NOMO-1 treated with DMSO at 0.1 percent for 48 hours (cell line): Measurements from ENCODE around the gene APBA1.
"Not testable (repeated sequence)": the region's sequence is repeated elsewhere in the genome, so short reads cannot be mapped to it uniquely, and the experiment has no call there.

Experiments
- DNase-seq: peaks from one replicate; lab custom pipeline; 2025; ENCODE audit not compliant: unreplicated experiment; lab: John Stamatoyannopoulos, UW

Gene APBA1

DNA sequence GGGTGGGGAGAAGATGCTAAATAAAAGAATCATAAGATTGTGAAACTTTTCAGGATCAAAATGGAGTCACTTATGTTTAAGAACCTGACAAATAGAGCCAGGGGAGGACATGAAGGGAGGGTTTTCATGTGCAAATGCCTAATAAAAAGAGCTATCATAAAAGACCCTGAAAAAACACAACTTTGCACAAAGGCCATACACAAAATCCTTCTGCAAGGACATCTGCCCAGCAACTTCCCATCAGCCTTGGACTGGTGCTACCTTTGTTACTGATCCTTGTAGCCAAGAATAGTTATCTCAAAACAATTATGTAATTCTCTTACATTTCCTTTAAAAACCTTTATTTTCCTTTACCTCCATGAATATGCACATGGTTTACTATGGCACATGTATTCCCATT is 63.0 kb downstream of the APBA1 start:
- DNase-seq: no peak

DNA sequence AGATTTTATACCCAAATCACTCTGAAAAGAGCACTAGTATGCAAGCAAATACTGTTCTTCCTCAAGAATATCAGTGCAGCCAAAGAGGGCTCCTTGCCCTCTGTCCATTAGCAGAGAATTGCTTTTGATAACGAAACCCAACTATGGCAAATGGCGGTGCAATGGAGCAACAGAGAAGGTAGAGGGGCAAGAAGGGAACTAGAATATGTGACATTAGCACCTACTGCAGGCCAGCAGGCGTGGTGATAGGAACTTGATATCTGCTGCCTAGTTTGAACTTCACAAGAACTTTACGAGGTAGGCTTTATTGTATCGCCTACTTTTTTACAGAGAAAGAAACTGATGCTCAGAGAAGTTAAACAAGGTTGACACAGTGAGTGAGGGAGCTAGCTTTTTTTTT is 66.1 kb downstream of the APBA1 start:
- DNase-seq: no peak

DNA sequence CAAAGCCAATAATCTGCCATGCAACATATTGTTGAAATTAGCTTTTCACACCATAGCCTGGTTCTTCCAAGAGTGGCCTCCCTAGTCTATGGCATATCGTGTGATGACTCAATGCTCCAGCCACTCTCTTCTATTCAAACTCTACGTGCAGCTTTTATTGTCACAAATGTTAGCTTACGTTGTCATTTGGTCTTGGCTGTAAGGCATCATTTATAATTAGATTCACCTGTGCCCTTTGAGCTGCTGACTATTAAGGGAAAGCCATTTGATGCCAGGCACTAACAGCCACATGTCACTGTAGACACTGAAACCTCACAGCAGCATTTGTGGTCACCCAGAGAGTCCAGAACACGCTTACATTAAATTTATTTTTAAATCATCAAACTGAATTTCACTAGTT is 66.8 kb downstream of the APBA1 start:
- DNase-seq: no peak

DNA sequence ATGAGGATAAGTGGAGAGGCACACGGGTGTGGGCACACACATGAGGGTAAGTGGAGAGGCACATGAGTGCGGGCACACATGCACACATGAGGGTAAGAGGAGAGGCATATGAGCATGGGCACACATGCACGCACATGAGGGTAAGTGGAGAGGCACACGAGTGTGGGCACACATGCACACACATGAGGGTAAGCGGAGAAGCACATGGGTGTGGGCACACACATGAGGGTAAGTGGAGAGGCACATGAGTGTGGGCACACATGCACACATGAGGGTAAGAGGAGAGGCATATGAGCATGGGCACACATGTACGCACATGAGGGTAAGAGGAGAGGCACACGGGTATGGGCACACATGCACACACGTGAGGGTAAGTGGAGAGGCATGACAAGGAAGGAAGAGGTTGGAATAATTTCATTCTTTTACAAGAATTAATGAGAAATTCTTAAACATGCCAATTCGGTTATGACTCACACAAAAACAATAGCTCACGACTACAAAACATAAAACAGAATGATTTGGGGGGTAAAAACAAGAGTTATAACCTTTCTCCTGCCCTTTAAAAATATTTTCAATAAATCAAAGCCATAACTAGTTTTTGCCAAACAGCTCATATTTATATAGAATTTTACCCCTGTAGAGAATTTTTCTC is 67.5 kb downstream of the APBA1 start:
- no peak for DNase-seq

DNA sequence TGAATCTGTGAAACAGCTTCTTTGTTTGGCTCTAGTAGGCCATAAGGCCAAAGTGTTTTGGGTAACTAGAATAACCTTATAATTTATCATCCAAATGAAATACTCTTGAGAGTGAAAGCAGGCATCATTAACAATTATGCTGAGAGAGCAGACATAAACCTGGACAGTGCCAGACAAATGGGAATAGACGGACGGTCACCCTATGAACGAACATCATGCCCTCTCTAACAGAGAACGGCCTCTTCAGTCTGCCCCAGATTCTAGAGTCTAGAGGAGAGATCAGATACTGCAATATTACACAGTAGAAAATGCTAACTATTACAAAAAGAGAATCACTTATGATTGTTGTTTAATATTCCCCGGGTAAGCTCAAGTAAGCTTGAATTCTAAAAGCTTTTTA is 68.5 kb downstream of the APBA1 start:
- no peak for DNase-seq

DNA sequence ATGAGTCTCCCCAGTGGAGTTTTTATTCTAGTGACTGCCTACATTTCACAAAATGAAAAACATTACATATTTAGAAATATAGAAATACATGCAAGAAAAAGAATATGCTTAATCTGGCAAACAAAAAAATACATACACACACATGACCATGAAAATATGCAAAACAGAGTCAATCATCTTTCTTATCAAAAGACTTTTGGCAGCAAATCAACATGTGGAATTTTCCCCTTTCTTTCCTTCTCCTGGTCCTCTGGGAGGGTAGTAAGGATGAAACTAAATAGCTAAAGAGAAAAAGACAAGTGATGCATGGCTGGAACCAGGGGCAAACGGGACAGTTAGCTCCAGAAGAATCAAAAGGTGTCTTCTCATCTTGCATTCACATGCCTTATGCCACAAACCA is 69.4 kb downstream of the APBA1 start:
- DNase-seq: no peak

DNA sequence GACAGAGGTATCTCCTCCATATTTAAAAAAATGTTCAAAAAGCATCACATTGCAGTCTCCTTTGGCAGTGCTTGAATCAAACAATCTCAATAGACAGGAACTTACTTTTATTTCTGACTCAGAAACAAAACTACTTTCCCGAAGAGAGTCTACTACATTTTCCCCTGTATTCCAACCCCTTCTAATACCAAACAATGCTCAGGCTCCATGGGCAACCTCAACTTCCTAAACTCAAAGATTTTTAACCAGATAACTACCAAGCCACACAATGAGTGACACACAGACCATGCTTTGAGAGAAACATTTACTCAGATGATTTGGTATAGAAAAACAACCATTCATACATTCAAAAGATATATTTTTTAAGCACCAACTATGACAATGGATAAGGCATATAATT is 70.5 kb downstream of the APBA1 start:
- no peak for DNase-seq

DNA sequence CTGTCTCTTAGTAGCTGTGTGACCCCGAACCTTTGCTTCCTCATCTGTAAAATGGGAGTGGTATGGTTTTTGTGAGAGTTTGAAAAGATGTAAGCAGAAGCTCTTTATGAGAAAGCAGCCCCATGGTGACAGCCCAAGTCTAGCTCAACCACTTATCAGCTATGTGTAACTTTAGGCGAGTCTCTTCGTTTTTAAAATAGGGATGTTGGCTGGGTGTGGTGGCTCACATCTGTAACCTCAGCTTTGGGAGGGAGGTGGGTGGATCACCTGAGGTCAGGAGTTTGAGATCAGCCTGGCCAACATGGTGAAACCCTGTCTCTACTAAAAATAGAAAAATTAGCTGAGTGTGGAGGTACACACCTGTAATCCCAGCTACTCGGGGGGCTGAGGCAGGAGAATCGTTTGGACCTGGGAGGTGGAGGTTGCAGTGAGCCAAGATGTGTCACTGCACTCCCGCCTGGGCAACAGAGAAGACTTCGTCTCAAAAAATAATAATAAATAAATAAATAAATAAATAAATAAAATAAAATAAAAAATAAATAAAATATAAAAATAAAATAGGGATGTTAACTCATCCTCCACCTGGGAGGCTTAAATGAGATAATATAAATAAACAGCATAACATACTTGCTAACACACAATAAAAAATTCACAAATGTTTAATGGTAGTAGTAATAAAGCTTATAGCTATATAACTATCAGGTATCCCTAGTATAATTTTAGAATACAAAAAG is 71.7 kb downstream of the APBA1 start:
- no peak for DNase-seq

DNA sequence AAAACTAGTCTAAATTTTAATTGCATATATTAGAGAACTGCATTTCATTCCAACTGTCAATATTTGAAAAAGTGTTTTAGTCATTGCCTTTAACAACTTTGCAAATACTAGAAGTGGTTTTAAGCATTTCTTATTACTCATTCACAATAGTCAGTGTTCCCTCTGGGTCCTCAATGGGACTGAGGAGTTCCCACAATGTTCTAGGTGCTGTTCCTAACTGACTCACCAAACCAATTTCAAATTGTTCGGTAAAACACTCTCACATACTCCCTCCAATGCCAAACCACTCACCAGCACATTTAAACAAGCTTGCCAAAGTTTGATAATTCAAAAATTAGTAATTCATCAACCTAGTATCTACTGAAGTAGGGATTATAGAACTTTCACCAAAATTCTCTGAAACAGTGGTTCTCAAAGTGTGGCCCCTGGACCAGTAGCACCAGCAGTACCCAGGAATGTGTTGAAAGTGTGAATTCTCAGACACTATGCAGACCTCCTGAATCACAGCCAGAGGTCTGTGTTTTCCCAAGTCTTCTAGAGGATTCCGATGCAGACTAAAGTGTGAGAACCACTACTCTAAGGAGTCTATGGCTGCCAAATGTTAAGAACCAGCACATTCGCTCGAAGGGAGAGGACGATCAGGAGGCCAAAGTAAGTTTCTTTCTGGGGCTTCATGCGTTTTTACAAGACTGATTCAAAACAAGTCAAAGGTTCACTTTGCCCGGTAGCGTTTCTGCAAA is 72.8 kb downstream of the APBA1 start:
- no peak for DNase-seq

DNA sequence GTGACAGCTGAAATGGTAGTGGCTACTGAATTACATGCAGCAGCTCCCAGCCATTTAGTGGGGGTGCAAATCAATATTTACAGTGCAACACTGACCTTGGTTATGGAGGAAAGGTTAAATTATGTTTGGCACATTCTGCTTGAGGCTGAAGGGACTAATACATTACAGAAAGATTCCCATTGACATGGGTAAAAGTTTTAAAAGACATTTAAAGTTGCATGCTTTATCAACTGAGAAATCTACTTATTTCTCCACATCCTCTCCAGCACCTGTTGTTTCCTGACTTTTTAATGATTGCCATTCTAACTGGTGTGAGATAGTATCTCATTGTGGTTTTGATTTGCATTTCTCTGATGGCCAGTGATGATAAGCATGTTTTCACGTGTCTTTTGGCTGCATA is 75.3 kb downstream of the APBA1 start:
- DNase-seq: not testable (repeated sequence)

DNA sequence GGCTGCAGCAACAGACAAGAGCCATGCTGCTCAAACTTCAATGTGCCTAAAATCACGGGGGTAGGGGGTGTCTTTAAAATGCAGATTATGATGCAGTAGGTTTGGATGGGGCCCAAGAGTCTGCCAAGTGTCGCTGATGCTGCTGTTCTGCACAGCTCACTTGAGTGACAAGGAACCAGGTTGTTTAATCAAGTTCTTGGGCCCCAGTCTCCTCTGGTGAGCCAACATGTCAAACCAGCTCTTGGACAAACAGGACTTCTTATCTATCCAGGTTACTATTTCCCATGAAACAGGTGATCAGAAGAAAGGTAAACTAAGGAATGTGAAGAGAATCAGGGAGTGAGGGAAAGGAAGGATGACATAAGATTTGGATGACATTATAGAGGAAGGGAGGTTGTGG is 78.0 kb downstream of the APBA1 start:
- no peak for DNase-seq

DNA sequence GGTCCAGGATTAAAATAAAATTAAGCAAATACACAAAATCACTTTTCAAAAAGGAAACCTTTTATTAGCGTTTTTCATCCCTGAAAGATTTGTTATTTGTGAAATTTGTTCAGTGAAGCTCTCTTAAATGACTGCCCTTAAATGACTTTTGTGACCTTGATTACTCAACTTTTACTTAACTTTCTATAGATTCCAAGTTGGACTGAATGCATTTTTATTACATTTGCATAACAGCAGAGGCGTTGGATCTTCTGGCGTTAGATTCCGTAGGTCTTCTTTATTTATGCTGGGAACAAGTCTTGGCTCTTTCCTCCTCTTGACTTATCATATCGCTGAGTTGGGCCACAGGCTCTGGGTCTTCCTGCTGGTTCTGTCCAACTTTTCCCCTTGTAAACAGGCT is 78.4 kb downstream of the APBA1 start:
- DNase-seq: no peak

DNA sequence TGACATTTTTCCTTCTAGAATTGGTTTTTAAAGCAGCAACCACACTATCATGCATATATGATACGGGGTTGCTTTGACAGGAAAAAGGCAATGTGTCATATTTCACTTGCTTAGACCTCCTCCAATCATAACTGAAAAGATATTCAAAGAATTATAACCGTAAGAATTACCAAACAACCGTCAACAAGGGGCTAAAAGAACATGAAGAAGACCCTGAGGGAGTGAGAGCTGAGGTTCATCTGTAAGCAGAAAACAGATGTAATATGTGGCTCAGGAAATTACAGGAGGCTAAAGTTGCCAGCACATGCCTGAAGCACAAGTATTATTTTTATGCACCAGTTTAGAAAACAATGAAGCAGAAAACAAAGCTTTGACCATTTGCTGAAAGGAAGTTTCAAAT is 78.9 kb downstream of the APBA1 start:
- no peak for DNase-seq

DNA sequence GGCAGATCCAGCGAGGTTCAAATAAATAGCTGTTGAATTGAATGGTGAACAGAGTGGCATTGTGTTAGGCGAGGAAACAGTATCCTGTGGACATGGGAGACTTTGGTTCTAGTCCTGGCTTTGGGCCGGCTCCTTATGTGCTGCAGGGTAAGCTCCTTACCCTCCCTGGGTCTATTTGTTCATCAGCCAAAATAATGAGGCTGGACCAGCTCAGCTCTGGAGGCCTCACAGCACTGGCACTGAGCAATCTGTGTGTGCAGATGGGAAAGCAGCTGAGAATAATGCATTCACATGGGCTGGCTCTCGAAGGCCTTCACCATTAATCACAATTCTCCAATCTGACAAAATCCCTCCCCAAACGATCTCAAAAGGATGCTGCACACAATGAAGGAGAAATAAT is 81.9 kb downstream of the APBA1 start:
- DNase-seq: no peak

DNA sequence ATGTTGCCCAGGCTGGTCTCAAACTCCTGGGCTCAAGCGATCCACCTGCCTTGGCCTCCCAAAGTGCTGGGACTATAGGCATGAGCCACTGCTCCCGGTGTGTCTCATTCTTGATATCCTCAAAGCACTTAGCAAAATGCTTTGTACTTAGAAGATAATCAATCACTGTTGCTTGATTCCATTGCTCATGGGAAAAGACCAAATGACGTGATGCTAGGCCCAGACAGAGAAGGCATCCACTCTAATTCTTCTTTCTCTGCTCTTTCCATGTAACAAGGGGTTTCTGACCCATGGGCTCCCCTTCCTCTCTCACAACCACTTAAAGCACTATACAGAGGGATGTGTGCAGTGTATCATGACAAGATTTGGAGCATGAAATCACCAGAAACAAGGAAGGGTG is 83.0 kb downstream of the APBA1 start:
- no peak for DNase-seq

DNA sequence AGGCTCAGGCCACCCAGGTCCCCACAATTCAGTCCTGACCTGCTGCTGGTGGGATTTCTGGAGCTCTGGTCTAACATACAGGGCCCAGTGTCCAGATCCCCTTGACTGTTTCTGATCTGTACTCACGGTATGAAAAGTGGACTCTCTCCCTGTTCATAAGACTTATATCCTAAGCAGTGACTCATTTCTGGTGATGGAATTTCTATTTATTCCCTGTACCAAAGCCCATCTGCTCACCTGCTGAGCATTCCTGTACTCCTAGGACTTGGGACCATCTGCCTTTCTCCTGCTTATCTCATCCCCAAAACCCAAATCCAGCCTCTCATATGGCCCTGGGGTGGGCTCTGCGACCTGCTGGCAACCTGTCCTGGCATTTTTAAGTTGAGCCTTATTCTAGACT is 86.6 kb downstream of the APBA1 start:
- no peak for DNase-seq

DNA sequence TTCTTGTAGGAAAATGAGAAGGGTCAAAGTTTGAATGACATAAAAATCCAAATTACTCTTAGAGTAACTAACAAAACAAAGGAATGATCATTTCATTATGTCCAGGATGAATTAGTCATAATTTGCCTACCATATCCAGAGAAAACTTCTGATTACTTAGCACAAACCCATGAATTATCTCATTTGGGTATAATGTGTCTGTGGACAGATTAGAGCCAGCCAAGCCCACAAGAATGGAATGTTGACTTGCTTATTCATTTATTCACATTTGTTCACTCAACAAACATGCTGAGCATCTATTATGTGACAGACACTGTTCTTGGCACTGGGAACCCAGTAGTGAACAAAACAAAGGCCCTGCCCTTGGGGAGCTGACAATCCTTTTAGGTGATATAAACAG is 87.4 kb downstream of the APBA1 start:
- DNase-seq: no peak

DNA sequence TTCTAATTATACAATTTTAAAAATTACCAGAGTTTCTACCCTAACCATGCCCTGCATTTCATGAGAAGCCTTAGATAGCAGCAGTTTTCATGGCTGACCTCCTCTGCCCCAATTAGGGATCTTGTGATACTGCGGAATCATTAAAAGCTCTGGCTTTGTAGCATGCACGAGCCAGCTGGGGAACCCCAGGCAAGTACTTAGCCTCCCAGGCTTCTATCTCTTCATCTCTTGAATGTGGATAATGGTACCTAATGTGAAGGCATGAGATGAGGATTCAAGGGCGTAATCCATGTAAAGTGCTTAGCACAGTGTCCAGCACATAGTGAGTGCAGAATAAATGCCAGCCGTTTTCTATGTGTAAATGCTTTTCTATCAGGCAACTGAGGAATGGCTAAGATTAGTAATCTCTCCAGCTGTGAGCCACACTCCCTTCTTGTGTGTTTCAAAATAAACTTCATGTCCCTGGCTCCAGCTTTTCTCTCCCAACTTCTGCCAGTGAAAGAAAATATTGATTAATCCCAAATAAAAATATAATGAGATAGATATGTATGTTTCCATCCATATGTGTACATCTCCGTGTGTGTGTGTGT is 88.4 kb downstream of the APBA1 start:
- DNase-seq: no peak

DNA sequence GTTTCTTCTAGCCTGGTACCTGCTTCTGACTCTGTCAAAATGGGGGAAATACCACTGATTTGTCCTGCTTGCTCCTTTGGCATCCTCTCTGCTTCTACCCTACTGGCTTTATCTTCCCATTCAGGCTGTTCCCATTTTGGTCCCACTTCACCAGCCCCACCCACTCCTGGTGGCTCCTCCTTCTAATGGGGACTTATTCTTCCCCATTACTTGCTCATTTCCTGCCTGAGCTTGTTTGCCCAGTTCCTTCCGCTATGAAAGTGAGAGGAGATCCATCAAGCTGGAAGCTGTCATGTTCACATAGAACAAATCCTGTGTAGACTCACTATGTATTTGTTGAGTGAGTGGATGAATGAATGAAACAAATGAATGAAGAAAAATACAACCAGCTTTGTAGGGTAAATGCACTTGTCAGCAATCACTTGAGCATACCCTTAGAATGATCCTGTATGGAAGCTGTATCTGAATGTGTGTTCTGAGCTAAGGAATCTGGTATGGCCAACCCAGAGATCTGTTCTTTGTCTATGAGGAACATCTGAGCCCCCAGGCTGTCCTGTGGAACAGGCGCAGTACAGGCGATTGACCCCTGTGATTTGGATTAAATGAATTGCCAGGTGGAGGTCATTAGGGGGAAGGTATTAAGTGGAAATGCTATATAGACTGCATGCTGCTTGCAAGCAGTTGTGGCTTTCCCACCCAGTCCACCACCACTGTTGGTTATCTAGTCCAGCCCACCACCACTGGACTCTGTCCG is 89.5 kb downstream of the APBA1 start:
- no peak for DNase-seq

DNA sequence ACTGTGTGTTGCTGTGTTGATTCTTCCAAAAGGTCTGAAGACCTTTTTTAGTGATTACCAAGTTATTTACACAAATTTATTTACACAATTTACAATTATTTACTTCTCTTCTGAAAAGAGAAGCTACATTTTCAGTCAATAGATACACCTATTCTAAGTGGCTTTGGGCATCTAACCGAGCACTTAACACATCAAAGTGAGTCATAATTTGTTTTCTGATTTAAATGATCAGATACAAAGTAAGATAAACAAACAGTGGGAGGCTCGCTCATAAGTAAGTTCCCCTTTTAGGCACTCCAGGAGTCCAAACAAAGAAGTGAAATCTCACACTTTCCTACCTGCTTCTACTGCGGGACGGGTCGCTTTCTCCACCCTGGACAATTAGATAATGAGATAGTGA is 90.2 kb downstream of the APBA1 start:
- no peak for DNase-seq

DNA sequence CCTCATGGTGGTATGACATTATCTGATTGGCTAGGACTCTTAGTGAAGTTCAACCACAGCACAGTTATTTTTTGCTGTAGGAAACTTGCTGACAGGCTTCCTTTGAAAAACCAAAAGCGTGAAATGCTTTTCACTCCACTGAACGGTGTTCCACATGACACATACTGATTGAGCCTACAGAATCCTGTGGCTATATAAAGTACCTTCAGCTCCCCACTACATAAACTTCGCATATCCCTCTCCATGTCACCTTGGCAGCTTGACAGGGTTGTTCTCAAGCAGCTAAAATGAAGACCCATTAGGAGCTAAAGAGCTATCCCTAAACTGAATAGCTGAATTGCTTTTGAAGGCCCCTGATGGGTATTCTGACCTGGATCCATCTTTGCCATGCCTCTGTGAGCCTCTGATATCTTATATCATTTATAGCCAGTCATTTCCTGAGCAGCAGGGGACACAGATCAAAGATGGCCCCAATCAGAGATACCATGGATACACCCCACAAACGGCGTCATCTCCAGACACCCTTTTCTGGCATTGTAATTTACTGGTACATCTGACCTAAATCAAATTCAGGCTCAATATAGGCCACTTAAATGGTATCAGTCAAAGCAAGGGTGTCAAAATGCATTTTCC is 91.5 kb downstream of the APBA1 start:
- DNase-seq: no peak
